ENCODE data around the gene TJAP1.

DNA sequence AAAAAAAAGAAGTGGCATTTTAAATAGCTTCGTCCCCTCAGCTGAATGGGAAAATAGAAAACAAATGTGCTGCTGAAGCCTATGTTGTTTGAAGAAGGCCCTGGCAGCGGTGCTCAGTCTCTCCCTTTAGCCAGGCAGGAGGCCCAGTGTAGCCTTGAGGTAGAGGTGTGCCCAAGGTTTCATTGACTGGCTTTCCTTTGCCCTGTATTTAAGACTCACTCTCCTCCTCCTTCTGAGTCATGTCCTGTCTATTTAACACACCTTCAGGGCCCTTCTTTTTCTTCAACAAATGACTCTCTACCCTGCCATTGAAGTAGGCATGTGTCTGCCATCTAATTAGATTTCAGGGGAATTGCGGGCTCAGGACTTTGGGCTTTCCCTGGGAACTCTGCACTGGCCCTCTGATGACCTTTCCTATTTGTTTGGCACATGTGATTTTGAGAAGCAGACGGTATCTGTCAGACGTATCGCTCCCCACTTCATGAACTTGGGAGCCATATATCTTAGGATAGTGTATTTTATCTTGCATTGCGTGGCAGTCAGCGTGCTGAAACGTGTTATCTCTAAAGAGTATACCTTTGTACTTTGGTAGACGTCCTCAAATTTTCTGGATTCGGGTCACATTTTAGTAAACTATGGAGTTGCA, 4.3 kb downstream of the TJAP1 start:
- TF ChIP-seq, protein P1, sequence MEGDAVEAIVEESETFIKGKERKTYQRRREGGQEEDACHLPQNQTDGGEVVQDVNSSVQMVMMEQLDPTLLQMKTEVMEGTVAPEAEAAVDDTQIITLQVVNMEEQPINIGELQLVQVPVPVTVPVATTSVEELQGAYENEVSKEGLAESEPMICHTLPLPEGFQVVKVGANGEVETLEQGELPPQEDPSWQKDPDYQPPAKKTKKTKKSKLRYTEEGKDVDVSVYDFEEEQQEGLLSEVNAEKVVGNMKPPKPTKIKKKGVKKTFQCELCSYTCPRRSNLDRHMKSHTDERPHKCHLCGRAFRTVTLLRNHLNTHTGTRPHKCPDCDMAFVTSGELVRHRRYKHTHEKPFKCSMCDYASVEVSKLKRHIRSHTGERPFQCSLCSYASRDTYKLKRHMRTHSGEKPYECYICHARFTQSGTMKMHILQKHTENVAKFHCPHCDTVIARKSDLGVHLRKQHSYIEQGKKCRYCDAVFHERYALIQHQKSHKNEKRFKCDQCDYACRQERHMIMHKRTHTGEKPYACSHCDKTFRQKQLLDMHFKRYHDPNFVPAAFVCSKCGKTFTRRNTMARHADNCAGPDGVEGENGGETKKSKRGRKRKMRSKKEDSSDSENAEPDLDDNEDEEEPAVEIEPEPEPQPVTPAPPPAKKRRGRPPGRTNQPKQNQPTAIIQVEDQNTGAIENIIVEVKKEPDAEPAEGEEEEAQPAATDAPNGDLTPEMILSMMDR (optimal IDR thresholded peaks at IDR 0.05 in 1 of 3, IDR thresholded peaks at IDR 0.05 in 1 of 3, conservative IDR thresholded peaks at IDR 0.05 in 1 of 3; ENCODE audit: extremely low read depth in 1 of 3, insufficient read depth in 2 of 3, low read length in 3 of 3) = no peak
- TF ChIP-seq EZH2 (IDR thresholded peaks at IDR 0.05; ENCODE audit: low read length) = no peak

All from keratinocyte (primary cell).